NCI-H524 (cell line): ENCODE measurements around the gene POP7.
A peak's percentile ranks its signal among the peaks of the same experiment; 100 is the strongest.

Source experiments
- DNase-seq, 2 experiments: peaks; one replicate each; lab custom pipeline; 2025; lab: John Stamatoyannopoulos, UW

The POP7 gene

DNA sequence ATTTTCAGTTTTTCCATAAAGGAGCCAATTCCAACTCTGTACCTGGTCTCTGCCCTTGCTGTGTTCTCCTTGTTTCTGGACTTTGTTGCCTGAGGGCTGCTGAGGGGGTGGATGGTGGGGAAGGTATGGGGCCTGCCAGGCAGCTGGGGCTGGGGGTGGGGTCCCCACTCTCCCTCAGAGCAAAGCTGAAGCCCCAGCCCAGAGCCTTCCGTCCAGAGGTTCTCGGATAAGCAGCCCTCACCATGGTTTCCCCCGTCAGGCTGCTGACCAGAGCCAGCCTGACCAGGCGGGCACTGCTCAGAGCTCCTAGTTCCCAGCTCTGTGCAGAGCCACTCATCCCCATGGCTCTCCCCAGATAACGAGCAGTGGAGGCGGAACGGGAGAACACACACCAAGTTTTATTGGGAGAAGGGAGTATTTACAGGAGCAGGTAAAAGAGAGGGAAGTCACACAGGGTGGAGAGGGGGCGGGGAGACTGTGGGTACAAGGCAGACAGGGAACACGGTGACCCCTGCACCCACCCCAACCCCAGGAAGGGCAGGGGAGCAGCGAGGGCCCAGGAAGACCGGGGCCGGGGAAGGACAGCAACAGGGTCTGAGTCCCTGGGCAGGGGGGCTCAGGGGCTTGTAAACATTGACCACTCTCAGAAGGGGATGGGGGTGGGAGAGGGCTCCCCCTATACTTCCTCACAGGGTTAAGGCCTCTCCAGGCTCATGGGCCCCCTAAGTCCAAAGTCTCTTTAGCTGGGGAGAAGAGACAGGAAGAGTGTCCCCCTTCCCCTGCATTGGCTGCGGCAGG lies 26.6 kb upstream of the POP7 start:
- DNase-seq = no peak

DNA sequence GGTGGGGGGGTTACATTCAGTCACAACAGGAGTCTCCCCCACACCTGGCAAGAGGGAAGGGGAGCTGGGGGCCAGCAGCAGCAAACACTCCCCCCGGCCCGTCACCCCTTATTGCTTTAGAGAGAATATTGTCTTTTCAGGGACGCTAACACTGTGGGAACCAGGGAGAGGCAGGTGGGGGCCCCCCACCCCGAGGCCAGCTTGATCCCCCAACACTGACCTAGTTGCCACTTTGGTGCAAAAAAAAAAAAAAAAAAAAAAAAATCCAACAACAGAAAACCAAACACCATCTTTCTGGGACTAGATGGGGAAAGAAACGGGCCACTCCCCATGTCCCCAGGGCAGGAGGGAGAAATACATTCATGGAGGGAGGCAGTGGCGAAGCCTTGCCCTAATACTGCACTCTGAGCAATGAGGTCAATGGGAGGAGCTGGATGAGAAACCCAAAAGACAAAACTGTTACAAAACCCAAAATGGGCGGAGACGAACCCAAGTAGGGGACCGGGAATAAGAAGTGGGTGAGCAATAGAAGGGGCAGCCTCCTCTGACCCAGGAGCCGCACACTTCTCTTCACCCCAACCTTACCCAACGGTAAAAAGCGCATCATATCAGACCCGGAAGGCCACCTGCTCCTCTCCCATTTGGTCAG lies 25.9 kb upstream of the POP7 start:
- no peak for DNase-seq

DNA sequence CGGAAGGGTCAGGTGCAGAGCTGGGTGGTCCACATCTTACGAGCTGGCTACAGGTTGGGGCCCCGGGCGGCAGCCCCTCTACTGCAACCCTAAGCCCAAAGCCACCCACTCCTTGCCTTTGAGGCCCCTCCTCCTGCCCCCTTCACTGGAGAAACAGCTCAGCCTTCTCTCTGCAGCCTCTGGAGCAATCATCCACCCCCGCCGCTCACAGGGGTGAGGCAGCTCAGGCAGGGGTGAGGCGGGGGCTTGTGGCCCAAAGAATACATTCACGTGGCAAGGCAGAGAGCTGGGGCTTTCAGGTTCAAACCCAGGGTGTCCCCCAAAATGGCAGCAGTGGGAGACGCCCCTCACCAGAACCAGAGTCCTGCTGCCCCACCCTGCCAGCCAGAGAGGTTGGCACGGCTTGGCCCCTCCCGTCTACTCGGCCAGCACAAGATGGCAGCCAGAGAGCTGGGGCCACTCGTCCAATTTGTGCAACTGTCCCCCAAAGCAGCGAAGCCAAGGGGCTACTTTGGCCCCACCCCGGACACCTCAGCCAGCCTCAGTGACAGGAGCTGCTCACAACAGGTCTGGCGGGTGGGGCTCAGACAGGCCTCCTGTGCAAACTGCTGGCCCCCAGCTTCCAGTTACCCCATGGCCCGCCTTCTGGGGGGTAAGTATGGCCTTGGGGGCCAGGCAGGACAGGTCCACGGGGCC lies 25.2 kb upstream of the POP7 start:
- DNase-seq = no peak

DNA sequence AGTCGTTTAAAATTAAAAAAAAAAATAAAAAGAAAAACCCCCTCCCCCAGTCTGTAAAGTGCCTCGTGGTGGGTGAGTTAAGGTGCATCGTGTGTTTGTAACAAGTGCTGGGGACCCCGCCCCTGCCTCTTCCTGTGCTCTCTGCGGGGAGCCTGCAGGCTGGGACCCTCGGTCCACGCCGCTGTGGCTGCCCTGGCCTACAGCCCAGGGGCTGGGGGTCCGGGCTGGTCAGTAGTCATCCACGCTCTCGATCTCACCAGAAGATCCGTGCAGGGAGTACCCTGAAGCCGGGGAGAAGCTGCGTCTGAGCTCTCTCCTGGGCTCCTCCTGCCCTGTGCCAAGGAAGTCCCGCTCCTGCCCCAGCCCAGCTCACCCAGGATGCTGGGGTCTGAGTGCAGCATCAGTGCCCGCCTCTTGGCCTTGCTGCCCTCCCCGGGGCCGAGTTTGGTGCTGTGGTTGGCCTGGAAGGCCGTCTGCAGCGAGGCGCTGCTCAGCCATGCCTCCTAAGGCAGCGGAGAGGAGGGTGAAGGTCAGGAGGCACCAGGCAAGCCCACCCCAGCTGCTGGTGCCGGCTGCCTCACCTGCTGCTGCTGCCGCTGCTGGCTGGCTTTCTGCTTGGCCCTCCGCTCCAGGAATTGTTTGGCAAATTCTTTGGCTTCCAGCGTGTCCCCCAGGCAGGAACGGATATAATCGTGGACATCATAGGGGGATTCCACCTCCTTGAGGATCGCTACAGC lies 24.3 kb upstream of the POP7 start:
- no peak for DNase-seq

DNA sequence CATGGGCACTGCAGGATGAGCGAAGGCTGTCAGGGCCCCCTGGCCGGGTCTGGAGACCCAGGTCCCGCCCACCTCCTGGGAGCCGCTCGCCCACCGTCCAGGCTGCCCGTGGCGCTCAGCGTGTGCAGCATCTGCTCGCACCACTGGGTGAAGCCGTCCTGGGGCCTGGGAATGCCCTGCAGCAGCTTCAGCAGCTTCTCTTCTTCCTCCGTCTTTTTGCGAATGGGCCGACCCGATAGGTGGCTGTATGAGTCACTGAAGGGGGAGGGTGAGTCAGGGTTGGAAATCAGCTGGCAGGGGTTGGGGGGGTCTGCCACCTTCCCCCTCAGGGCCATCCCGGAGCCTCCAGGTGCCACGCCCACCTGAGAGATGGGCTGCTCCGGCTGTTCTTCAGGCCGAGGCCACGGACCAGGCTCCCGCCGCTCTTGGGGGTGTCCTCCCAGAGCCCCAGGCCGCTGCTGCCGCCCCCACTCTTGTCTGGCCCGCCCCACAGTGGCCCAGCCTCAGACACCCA lies 23.6 kb upstream of the POP7 start:
- no peak for DNase-seq

DNA sequence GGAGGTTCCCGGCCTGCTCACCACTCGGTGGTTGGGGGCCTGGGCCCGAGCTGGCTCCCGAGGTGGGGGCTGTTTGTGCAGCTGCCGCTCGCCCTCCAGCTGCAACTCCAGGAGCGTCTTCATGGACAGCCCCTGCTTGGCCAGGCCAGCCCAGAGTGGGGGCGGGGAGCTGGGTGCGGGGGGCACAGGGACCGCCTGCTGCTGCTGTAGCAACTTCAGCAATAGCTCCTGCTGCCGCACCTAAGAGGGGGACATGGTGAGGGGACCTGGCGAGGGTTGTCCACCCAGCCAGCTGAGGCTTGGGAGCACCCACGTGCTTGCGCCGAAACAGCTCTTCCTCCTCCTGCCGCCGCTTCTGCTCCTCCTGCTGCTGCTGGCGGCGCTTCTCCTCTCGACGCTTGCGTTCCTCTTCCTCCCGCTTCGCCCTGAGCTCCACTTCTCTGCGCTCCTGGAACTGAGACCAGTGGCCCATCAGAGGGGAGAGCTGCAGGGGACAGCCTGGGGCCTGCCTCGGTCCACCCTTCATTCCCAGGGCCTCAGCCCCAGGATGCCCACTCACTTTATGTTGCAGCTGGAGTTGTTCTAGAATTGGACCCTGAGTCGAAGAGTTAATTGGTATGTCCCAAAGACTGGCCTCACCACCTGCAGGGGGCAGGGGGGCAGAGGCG lies 22.8 kb upstream of the POP7 start:
- no peak for DNase-seq

DNA sequence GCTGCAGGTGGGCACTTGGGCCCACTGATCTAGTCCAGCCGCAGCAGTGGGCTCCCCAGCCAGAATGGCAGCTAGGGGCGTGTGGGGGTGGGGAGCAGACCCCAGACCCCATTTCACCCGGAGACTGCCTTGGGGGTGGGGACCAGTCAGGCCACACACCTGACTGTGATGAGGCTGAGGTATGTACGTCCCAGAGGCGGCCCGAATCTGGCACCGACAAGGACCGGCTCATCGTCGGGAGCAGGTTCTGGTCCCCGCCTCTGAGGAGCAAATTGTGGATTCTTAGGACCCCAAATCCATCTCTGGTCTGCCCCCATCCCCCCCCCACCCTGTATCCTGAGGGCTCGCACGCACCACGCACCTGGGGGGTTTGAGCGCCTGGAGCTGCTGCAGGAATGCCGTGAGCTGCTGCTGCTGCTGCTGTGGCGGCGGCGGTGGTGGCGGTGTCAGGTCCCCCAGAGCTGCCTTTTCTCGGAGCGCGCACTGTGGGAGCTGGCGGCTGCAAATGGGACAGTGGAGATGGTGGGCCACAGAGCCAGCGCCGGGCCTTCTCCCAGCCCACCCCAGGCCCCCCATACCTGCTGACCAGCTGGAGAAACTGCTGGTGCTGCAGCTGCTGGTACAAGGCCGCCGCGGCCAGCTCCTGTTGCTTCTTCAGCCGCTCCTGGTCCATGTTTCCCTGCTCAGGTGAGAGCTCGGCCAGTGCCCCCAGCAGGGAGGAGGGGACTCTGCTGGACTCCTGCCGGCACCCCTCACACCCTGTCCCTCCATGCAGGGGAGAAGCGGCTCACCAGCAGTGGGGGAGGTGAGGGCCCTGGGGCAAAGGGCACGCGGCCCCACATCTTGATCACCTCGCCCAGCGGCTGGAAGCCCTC lies 22.0 kb upstream of the POP7 start:
- DNase-seq = no peak

DNA sequence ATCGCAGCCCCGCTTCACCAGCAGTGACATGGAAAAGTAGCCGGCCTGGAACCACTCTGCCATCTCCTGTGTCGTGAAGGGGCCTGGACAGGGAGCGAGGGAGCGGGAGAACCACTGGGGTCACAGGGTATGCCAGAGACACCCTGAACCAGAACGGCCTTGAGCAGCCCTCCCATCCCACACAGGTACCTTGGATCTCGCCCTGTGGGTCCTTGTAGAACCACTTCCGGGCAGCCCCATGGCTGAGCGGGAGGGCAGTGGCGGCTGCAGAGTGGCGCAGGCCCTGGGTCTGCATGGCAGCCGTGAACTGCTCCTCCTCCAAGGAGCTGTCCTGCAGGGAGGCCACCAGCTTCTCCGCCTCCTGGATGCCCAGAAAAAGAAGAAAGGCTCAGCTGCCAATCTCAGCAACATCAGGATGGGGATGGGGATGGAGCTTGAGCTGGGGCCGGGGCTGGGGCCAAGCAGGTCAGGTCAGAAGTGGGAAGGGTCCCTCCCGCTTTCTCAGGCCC lies 21.3 kb upstream of the POP7 start:
- DNase-seq = no peak

DNA sequence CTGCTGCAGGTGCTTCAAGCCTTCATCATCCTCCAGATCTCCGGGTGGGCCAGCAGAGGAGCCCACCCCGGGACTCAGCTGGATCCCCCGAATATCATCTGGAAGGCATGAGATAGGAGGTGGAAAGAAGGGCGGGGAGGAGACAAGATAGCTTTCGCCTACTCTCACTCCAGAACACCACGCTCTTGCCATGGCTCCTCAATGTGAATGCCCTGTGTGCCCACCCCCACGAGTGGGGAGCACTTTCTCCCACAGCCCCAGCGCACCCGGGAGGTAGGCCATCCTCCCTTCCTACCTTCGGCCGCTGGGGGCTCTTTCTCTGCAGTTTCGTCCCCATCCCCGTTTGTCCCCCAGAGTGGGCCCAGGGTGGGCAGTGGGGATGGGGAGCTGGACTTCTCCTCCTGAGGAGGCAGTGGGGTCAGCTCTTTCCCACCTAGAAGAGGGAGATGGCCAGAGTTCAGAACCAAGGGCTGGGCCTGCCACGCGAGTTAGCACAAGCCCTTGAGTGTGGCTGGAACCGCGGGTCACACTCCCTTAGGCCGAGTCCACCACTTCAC lies 20.8 kb upstream of the POP7 start:
- DNase-seq = no peak

DNA sequence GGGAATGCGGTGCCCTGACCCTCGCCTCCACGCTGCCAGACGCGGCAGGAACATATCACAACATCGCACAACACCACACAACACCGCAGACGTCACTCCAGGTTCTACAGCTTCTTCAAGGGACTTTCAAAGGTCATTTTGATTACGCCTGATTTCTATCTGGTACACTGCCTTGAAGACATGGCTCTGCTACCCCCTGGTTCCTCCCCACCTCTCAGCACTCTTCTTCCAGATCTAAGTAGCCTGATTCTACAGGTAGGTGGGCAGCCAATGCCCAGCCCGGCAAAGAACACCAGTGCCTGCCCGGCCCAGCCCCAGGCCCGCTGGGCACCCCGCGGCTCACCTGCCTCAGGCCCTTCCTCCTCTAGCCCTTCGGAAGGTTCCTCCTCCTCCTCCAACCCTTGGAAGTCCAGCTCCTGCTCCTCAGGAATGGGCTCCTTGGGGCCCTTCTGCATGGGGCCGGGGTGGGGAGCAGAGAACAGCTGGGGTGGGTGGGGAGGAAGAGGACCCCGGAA lies 20.2 kb upstream of the POP7 start:
- no peak for DNase-seq

DNA sequence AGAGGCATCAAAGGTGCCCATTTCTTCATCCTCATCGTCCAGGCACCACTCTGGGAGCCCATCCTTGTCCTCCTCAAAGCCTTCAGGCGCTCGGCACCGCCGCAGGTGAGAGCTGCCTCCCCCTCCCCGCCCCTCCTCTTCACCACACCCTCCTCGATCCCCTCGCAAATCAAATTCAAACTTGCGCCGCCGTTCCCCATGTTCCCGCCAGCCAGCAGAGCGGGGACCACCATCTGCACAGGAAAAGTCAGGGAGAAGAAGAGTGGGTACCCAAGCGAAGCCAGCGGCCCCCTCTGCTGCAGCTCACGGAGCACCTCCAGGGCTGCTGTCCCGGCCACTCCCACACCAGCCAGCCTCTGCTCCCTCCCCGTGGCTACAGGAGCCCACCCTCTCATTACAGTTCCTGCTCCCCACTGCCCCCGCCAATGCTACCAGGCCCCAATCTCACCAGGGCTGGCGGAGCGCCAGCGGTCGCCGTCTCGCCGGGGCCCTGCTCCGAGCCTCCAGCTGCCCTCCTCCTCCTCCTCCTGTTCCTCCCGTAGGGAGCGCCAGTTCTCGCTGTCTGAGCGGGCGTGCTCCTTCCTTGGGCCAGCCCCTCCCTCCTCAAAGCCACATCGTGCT lies 19.6 kb upstream of the POP7 start:
- no peak for DNase-seq

DNA sequence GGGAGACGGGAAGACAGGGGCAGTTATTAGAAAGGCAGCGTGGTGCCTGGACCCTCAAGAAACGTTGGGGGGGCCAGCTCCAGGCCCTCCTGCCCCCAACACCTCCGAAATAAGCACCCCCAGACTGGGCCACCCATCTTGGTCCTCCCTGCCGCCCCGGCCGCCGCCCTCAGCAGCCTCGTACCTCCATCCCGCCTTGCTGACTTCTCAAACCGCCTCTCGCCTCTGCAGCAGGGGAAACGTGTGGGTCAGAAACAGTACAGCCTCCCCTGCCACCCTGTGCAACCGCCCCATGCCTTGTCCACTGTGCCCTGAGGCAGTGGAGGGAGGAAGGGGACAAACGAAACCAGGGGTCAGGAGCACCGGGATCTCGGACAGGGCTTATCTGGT lies 19.1 kb upstream of the POP7 start:
- no peak for DNase-seq

DNA sequence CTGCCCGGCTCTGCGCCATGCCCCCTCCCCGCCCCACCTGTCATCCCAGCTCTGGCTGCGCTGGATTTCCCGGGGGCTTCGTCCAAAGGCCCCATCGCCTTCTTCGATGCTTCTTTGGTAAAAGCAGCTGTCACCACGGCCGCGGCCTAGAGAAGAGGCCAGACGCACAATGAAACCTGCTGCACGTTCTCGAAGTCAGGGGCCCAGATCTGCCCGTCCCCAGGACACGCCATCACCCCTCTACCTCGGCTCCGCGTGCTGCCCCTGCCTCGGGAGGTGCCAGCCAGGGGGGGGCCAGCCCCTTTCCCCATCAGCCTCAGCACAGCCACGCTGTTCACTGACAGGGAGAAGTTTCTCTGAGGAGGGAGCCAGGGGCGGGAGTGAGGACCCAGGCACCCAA lies 18.7 kb upstream of the POP7 start:
- DNase-seq = no peak

DNA sequence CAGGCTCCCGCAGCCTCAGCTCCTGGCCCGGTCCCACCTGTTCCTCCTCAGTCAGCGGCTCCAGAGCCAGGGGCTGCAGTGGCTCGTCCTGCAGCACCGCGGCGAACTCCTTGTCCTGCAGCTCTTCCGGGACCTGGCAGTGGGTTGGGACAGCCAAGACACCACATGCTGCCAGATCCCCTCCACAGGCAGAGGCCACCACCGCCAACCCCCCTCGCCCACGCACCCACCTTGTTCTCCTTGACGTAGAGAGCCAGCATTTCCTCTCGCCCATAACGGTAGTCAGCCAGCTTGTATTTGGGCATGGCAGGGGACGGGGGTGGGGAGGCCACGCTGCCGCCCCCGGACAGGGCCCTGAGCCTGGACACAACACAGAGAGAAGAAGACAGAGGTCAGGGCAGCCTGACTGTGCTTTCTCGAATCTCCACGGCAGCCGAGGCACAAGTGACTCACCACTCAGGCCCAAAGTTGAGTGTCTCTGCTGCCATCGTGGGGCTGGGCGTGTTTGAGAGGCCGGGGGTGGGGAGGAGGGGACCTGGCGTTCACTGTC lies 18.1 kb upstream of the POP7 start:
- DNase-seq = no peak

DNA sequence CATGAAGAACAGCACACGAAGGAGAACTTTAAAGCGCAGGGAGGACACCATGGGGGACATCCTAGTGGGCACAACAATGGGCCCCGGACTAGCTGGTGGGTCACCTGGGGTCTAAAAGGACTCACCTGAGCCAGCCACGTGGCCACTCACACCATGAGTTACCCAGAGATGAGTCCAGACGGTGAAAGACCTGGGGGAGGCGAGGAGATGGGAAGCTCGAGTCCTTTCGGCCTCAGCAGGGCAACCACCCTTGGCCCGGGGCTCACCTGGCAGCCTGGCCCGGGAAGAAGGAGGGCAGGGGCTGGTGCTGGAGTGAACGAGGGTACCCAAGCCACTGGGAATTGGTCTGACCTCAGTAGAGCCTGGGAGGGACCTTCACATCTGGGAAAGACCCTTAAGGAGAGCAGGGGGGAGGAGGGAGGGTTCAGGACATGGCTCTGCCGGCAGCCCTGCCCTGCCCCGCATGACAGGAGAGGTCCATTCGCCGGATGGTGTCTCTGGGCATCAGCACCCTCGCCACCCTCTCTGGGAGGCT lies 17.5 kb upstream of the POP7 start:
- no peak for DNase-seq

DNA sequence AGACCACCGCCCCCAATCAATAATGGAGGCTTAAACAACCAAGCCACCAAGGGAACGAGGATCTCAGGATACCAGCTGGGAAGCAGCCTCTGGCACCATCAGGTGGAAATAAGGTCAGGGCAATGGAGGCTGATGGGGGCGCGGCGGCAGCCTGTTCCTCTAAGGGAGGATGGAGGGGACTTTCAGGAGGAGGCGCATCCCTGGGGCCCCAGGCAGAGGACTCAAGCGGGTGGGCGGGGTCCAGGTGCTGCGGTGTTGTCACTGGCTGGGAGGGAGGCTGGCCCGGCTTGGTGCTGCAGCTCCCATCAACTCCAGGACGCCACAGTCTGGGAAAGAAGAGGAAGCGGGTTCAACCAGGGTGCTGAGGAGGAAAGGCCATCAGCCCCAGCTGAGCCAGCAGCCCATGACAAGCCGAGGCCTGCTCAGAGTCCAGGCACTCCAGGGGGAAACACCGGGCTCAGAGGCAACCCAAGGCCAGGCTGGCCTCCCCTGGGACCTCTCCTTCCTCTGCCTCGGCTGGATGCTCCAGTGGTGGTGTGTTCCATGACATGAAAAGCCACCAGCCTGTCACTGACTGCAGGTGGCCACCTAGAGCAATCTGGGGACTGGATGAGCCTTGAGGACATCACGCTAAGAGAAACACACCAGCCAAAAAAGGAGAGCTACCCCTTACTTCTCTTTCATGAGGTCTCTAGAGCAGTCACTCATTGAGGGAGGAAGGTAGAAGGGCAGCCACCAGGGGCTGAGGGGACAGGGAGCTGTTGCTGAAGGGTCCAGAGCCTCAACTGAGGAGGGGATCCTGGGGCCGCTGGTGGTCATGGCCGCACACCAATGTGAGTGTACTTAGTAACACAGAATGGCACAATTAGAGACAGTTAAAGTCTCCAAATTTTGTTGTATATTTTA lies 16.4 kb upstream of the POP7 start:
- DNase-seq = no peak

DNA sequence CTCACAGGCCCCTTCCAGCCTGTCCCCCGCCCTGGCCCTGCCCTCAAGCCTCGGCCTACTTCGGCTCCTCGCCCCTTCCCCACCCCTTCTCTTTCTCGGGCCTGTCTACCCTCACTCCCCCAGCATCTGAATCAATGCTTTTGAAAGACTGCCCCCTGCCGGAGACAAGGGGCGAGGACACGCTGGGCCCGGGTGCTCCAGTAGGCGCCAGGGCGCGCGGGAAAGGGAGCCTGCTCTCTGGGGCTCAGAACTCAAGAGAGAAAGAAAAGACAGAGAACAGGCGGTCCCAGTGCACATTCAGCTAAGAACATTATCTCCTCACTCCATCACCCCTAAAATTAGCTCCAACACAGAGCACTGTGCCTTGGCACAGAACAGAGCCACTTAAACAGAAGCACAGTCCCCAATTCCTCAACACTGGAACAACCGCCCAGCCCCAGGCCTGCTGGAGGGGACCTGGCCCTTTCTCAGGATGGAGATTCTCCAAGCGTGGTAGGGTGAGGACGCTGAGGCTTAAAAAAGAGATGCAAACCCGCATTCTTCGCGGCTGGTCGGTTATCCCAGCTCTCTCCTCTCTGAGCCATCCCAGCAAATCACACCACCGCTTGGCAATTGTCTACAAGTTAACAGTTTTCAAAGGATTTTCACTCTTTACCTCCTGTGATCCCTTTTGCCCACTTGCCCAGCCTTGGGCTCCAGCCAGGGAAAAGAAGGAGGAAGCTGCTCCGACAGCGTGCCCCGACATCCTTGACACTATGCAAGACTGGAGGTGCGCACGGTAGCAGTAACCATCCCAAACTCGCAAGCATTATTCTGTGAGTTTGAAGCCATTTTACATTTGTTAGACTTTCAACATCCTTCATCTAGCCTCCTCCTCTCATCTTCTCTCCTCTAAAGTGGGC lies 14.0 kb upstream of the POP7 start:
- peak; percentile 45 to 61 for DNase-seq
